Caco-2 (cell line): Measurements from ENCODE around the gene RPRD2. TPM values are rescaled to one million over a fixed set of nuclear protein-coding genes. Genes with fewer than 3 reads are reported as not detected.

Experiments
- BruUV-seq: library from RNA; stranded (reverse); fragments of 400-500 nt; replicated peaks from 2 replicates; lab custom pipeline; 2021; lab: Mats Ljungman, UMichigan
- CTCF ChIA-PET: fragments of 300-600 bp; sonication (Branson Sonifier 250); formaldehyde crosslinking; loops from one replicate; lab custom pipeline; 2022; ENCODE audit warnings: antibody characterized with exemption; lab: Charles Lee
- POLR2A ChIA-PET: fragments of 300-600 bp; sonication (Branson Sonifier 250); formaldehyde crosslinking; loops from one replicate; lab custom pipeline; 2022; ENCODE audit warnings: antibody characterized with exemption; lab: Charles Lee
- DNase-seq, 2 experiments: peaks; one replicate each; pipeline versions ENCODE4 v3.0.0 to v3.0.0-alpha.2; 2020 to 2022
- H3K27me3 ChIP-seq: replicated peaks from 2 replicates; pipeline ENCODE4 v1.6.0; 2011; ENCODE audit warnings: low read length; ENCODE audit not compliant: control insufficient read depth, insufficient read depth
- H3K36me3 ChIP-seq: 2 replicates; pipeline ENCODE4 v1.5.1; 2011; ENCODE audit warnings: low read length; ENCODE audit not compliant: control insufficient read depth, insufficient read depth
- H3K4me1 ChIP-seq: fragments of 250-450 bp; sonication (Bioruptor Pico); 2 replicates; pipeline ENCODE4 v1.5.1; 2020; ENCODE audit warnings: mild to moderate bottlenecking
- H3K4me3 ChIP-seq: 2 replicates; pipeline ENCODE4 v1.5.1; 2011; ENCODE audit warnings: low read depth, mild to moderate bottlenecking, control low read depth, low read length
- H3K9me3 ChIP-seq: fragments of 250-450 bp; sonication (Bioruptor Pico); 2 replicates; pipeline ENCODE4 v1.5.1; 2020; ENCODE audit warnings: mild to moderate bottlenecking, moderate library complexity
- H3K27ac Mint-ChIP-seq: one replicate; pipeline ENCODE4 v1.8.0; 2022; ENCODE audit warnings: mixed read lengths; ENCODE audit not compliant: unreplicated experiment
- H3K27me3 Mint-ChIP-seq: one replicate; pipeline ENCODE4 v1.8.0; 2022; ENCODE audit warnings: mixed read lengths; ENCODE audit not compliant: insufficient read depth, unreplicated experiment
- H3K36me3 Mint-ChIP-seq: one replicate; pipeline ENCODE4 v1.8.0; 2022; ENCODE audit warnings: mild to moderate bottlenecking, mixed read lengths; ENCODE audit not compliant: insufficient read depth, unreplicated experiment
- H3K4me1 Mint-ChIP-seq: one replicate; pipeline ENCODE4 v1.8.0; 2022; ENCODE audit warnings: low read depth, mixed read lengths; ENCODE audit not compliant: unreplicated experiment
- H3K4me3 Mint-ChIP-seq: one replicate; pipeline ENCODE4 v1.8.0; 2022; ENCODE audit warnings: mild to moderate bottlenecking, moderate library complexity, mixed read lengths; ENCODE audit not compliant: unreplicated experiment
- H3K9me3 Mint-ChIP-seq: one replicate; pipeline ENCODE4 v1.8.0; 2022; ENCODE audit warnings: mixed read lengths; ENCODE audit not compliant: unreplicated experiment
- CTCF ChIP-seq, 2 experiments: fragments of 200-600 bp in 1 of 2; IDR thresholded peaks; 1 replicate in 1 of 2; 2 replicates in 1 of 2; pipeline versions ENCODE4 v1.5.1 to v1.8.0; 2011 to 2022; ENCODE audit warnings: antibody characterized with exemption in 1 of 2, control low read depth in 1 of 2, inconsistent platforms in 1 of 2, low read depth in 1 of 2, low read length in 1 of 2, mild to moderate bottlenecking in 1 of 2, moderate library complexity in 1 of 2; ENCODE audit not compliant: insufficient read depth in 1 of 2, severe bottlenecking in 1 of 2, unreplicated experiment in 1 of 2
- intact Hi-C: fragments of 100-400 bp; cut with micrococcal nuclease; formaldehyde crosslinking; loops from one replicate; pipeline ENCODE4 v1.10.0; 2022; ENCODE audit not compliant: unreplicated experiment
- total RNA-seq: library from RNA; stranded (reverse); gene quantifications from 2 replicates; pipeline ENCODE4 v1.2.3, GENCODE V29; 2022

Gene RPRD2
- total RNA-seq, 1 experiment from 2014 or later = 24.3 TPM

- intact Hi-C loops = no loop called here
- no peak overlapping the region for H3K27ac Mint-ChIP-seq
- no TSS peak for BruUV-seq
- CTCF ChIA-PET = no interaction called here
- H3K36me3 Mint-ChIP-seq = peaks cover 42% of the 10 kb centered on the region
- H3K4me3 Mint-ChIP-seq = no peak overlapping the region
- no peaks in the 10 kb centered on the region for H3K27me3 Mint-ChIP-seq
- DNase-seq = no peak
- no peaks in the 10 kb centered on the region for H3K4me1 ChIP-seq
- no peaks in the 10 kb centered on the region for H3K9me3 Mint-ChIP-seq
- no peak overlapping the region for H3K4me3 ChIP-seq
- no peak for TF ChIP-seq CTCF (IDR thresholded peaks at IDR 0.05; ENCODE audit: insufficient read depth in 1 of 2, low read depth in 1 of 2, low read length in 1 of 2, severe bottlenecking in 1 of 2, unreplicated experiment in 1 of 2)
- H3K27me3 ChIP-seq = no peaks in the 10 kb centered on the region
- H3K4me1 Mint-ChIP-seq = no peaks in the 10 kb centered on the region
- POLR2A ChIA-PET = no interaction called here
- H3K9me3 ChIP-seq = no peaks in the 10 kb centered on the region
- peaks cover 2% of the 10 kb centered on the region for H3K36me3 ChIP-seq
Measured at GRCh38 chr1:150441121-150441520, 77.2 kb downstream of the RPRD2 start.

DNA sequence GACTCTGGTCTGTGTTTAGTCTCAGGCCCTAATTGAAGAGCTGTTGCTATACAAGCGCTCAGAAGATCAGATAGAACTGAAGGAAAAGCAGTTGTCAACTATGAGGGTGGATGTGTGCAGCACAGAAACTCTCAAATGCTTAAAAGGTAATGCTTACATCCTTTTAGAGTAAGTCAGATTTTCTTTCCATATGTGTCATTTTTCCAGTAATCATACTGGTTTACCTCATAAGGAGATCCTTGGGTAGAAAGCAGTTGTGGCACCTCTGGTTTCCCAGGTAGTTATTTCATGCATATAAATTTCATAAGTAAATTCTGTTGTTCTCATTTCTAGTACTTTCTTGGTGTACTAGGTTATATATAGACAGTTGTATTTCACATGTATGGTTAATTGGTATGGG, 80.3 kb downstream of the RPRD2 start:
- peaks cover 2% of the 10 kb centered on the region for H3K36me3 ChIP-seq
- intact Hi-C loops = no loop called here

GRCh38 chr1:150456146-150456647, 92.2 kb downstream of the RPRD2 start:
- no TSS peak for BruUV-seq
- no peaks in the 10 kb centered on the region for H3K9me3 Mint-ChIP-seq
- no peaks in the 10 kb centered on the region for H3K4me1 ChIP-seq
- H3K27ac Mint-ChIP-seq = no peak overlapping the region
- H3K4me3 ChIP-seq = no peak overlapping the region
- H3K36me3 ChIP-seq = peaks cover 1% of the 10 kb centered on the region
- intact Hi-C loops = no loop called here
- no peak for DNase-seq
- H3K27me3 ChIP-seq = no peaks in the 10 kb centered on the region
- no peak overlapping the region for H3K4me3 Mint-ChIP-seq
- H3K9me3 ChIP-seq = no peaks in the 10 kb centered on the region
- no peaks in the 10 kb centered on the region for H3K27me3 Mint-ChIP-seq
- peaks cover 55% of the 10 kb centered on the region for H3K36me3 Mint-ChIP-seq
- TF ChIP-seq CTCF (IDR thresholded peaks at IDR 0.05; ENCODE audit: insufficient read depth in 1 of 2, low read depth in 1 of 2, low read length in 1 of 2, severe bottlenecking in 1 of 2, unreplicated experiment in 1 of 2) = no peak
- ChIA-PET CTCF (no interaction called here), POLR2A (no interaction called here)
- H3K4me1 Mint-ChIP-seq = no peaks in the 10 kb centered on the region

More for the DNA sequence above, 80.3 kb downstream of the RPRD2 start:
- Histone ChIP-seq H3K9me3 (no peaks in the 10 kb centered on the region), H3K27me3 (no peaks in the 10 kb centered on the region), H3K4me3 (no peak overlapping the region), H3K4me1 (no peaks in the 10 kb centered on the region)
- no TSS peak for BruUV-seq
- CTCF ChIA-PET = no interaction called here
- no peaks in the 10 kb centered on the region for H3K27me3 Mint-ChIP-seq
- H3K27ac Mint-ChIP-seq = no peak overlapping the region
- H3K4me1 Mint-ChIP-seq = no peaks in the 10 kb centered on the region
- H3K9me3 Mint-ChIP-seq = no peaks in the 10 kb centered on the region
- H3K36me3 Mint-ChIP-seq = peaks cover 59% of the 10 kb centered on the region
- POLR2A ChIA-PET = no interaction called here
- TF ChIP-seq CTCF (IDR thresholded peaks at IDR 0.05; ENCODE audit: insufficient read depth in 1 of 2, low read depth in 1 of 2, low read length in 1 of 2, severe bottlenecking in 1 of 2, unreplicated experiment in 1 of 2) = no peak
- no peak overlapping the region for H3K4me3 Mint-ChIP-seq
- no peak for DNase-seq
